GM19463 (cell line): ENCODE data around the gene SETX.
"Not testable (repeated sequence)": the region's sequence is repeated elsewhere in the genome, so short reads cannot be mapped to it uniquely, and the experiment has no call there.

ENCODE experiments used
- ATAC-seq: cut with Tn5 transposase; IDR thresholded peaks from one replicate; pipeline ENCODE4 v1.9.1; 2021; ENCODE audit warnings: mild to moderate bottlenecking, moderate library complexity; ENCODE audit not compliant: unreplicated experiment

SETX gene, protein sequence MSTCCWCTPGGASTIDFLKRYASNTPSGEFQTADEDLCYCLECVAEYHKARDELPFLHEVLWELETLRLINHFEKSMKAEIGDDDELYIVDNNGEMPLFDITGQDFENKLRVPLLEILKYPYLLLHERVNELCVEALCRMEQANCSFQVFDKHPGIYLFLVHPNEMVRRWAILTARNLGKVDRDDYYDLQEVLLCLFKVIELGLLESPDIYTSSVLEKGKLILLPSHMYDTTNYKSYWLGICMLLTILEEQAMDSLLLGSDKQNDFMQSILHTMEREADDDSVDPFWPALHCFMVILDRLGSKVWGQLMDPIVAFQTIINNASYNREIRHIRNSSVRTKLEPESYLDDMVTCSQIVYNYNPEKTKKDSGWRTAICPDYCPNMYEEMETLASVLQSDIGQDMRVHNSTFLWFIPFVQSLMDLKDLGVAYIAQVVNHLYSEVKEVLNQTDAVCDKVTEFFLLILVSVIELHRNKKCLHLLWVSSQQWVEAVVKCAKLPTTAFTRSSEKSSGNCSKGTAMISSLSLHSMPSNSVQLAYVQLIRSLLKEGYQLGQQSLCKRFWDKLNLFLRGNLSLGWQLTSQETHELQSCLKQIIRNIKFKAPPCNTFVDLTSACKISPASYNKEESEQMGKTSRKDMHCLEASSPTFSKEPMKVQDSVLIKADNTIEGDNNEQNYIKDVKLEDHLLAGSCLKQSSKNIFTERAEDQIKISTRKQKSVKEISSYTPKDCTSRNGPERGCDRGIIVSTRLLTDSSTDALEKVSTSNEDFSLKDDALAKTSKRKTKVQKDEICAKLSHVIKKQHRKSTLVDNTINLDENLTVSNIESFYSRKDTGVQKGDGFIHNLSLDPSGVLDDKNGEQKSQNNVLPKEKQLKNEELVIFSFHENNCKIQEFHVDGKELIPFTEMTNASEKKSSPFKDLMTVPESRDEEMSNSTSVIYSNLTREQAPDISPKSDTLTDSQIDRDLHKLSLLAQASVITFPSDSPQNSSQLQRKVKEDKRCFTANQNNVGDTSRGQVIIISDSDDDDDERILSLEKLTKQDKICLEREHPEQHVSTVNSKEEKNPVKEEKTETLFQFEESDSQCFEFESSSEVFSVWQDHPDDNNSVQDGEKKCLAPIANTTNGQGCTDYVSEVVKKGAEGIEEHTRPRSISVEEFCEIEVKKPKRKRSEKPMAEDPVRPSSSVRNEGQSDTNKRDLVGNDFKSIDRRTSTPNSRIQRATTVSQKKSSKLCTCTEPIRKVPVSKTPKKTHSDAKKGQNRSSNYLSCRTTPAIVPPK (N-terminal part only)

DNA sequence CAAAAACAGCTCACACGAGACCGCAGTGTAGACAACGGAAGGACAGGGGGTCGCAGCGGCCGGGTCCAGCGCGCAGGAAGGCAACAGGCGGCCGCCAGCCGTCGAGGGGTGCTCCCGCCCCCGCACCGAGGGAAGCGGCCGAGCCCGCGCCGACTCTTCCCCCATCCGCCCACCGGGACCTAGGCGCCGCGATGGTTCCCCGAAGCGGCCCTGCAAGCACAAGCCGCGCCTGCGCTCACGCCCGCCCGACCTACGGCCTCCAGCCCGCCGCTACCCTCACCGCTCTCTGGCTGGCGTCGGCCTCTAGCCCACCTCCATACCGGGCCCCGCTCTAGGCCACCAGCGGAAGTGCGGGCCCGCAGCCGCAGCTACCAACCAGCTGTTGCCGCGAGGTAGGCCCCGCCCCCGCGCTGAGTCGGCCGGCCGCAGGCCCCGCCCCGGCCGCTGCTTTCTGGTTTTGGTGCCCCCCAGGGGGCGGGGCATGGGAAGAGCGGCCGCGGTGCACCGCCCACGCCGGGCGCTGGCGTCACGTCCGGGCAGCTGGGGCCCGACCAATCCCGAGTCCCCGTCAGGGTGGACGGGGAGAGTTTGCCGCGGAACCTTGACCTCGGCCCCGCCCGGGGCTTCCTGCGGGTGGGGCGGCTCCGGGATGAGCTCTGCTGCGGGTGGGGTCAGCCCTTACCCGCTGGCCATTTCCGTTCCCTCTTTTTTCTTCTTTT is at the start of gene SETX:
TSS of gene SETX (minus strand) at position 350 of the 719 bp plus-strand sequence. CDS start 5,558 bp downstream, outside the sequence.
- ATAC-seq: peak; percentile 87

DNA sequence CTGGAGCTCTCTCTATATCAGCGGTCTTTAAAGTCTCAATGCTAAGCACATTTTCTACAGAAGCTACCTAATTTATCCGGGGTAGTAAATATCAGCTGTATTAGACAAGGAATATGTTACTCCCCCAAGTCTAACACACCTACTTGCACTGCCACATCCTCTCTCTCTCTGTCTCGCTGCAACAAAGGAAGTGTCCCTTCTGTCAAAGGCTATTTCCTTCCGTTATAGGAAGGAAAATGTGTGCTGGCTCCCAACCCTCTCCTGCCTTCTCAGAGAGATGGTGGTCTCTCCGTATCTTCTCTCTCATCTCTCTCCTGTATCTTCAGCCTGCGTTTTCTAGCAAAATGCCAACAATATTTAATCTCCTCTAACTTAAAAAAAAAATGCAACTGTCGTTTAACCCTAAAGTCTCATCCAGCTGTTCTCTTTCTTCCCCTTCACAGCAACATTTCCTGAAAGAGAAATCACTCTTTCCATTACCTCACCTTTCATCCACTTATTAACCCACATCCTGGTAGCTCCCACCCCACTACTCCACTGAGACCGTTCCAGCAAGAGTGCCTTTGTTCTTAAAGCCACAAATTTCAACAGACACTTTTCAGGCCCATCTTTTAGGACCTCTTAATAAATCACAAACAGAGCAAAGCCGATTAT is 49.6 kb upstream of the SETX start:
- no peak for ATAC-seq

DNA sequence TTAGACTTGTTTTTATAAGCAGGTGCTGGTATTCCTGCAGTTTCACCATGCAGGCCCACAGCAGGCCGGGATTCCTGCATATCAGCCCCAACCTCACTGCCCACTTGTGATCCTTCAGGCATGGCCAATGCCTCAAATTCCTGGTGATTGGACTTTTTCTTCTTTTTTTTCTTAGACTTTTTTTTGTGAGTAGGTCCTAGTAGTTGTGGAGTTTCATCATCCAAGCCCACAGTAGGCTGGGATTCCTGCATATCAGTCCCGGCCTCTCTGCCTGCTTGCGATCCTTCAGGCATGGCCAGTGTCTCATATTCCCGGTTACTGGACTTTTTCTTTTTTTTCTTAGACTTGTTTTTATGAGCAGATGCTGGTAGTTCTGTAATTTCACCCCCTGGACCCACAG is 47.0 kb upstream of the SETX start:
- no peak for ATAC-seq

DNA sequence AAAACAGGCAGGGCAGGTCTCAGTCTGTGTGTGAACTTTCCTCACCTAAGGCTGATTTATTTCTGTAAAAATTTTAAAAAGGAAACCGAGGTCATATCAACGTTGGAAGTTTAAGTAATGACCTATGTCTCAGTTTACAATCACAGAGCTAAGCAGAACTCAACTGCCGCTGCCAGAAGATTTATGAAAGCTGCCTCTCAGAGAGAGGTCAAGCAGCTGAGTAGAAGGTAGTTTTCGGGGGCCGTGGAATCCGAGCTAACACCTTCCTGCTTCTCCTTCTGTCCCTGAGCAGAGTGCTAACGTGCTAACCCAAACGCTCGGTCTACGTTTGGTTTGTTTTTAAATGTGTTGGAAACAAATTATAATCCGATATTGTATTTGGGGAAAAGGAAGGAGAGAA is 40.8 kb upstream of the SETX start:
- no peak for ATAC-seq

DNA sequence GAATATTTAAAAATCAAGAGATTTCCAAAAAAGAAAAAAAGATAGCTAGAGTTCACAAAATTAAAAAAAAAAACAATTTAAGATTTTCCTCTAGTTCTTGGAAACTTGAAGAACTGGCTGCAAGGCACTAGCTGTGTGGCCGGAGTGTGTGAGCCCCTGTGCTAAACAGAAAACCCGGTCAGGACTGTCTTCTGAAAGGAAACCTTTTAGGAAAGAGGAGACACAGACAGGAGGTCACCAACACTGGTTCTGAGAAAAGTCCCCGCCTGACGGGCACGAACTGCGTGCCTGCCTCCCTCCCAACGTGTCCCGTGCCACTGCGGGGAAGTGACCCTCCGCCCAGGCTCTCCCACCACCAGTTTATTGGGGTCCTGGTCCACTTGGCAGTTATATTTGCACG is 36.7 kb upstream of the SETX start:
- ATAC-seq: no peak

DNA sequence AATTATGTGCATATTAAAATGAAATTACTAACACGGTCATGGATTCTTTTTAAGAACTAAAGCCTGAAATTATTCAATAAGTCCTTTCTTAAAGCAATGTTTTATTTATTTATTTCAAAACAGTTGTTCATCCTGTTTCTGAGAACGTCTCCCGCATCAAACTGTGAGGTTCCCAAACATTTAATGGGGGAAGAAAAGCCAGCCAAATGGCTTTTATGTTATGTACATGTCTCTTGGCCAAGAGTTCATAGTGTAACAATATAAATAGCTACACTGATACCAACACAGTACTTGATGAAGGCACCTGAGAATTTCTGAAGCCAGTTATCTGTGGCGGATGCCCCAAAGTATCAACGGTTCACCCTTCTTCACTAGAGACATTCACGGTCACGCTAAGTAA is 36.2 kb upstream of the SETX start:
- no peak for ATAC-seq

DNA sequence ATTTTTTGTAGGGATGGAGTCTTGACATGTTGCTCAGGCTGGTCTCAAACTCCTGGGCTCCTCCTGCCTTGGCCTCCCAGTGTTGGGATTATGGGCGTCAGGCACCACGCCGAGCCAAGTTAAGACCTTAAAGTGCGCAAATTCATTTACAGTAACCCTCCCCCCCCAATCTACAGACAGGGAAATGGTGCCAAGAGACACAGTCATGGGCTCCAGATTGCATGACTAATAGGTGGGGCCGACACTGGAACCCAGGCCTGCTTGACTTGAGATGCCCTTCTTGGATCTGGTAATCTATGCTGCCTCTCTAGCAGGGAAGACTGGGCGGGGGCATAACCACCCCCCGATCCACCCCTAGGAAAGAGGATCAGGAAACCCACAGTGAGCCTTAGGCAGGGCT is 32.3 kb upstream of the SETX start:
- no peak for ATAC-seq

DNA sequence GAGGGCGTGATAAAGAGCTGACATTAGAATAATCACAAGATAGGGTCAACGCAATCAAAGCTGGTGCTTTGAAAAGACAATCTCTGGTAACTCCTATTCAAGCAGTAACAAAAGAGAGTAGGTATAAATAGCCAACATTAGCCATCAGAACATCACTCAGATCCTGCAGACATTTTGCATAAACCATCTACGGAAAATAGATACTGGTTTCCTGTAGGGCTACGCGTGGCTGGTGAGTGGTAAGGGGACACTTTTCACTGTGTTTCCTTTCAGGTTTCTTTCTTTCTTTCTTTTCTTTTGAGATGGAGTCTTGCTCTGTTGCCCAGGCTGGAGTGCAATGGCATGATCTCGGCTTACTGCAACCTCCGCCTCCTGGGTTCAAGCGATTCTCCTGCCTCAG is 29.6 kb upstream of the SETX start:
- ATAC-seq: peak; percentile 38

DNA sequence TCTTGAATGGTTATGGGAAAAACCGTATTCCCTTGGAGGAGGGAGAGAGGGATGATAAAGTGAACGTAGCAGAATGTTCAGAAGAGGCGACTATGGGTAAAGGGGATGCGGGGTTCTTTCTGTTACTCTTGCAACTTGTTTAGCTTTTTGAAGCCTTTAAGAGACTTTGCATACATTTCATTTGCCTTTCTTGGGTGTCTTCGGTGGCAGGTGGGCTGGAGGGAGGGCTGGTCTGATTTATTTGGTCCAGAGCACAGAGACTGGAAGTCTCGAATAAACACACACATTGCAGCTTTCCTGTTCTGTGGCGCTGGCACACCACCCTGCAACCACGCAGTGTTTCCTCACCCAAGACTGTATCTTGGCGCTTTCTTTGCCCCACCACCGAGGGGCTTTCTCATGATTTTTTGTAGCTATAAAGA is 28.7 kb upstream of the SETX start:
- ATAC-seq: no peak

DNA sequence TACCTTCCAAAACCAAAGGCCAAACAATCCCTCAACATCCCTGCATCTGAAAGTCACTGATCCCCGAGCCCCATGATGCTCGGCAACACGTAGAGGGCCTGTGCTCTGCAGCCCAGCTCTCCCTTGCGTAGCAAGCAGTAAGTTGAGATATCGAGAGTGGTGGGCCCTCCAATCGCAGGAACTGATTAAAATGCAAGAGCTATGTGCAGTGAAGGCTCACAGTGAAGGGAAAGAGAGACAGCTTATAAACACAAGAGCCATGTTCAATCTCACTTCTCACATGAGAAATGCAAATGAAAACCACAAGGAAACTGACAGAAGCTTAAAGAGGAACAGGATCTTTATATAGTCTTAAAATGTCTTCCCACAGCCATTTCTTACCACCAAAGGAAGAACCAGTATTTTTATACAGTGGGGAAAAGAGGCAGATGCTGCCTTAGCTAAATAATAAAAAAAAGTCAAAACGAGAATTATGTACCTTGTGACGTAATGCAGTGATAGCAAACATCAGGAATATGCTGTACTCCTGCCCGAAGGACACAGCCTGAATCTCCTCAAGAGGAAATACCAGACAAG is 27.3 kb upstream of the SETX start:
- peak; percentile 74 for ATAC-seq

DNA sequence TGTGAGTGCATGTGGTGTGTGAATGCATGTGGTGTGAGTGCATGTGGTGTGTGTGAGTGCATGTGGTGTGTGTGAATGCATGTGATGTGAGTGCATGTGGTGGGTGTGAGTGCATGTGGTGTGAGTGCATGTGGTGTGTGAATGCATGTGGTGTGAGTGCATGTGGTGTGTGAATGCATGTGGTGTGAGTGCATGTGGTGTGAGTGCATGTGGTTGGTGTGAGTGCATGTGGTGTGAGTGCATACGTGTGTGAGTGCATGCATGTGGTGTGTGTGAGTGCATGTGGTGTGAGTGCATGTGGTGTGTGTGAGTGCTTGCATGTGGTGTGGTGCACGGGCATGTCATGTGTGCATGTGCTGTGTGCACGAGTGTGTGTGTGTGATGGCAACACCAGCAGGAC is 23.6 kb upstream of the SETX start:
- ATAC-seq: not testable (repeated sequence)

DNA sequence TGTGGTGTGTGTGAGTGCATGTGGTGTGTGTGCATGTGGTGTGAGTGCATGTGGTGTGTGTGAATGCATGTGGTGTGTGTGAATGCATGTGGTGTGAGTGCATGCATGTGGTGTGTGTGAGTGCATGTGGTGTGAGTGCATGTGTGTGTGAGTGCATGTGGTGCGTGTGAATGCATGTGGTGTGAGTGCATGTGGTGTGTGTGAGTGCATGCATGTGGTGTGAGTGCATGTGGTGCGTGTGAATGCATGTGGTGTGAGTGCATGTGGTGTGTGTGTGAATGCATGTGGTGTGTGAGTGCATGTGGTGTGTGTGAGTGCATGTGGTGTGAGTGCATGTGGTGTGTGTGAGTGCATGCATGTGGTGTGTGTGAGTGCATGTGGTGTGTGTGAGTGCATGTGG is 23.0 kb upstream of the SETX start:
- not testable (repeated sequence) for ATAC-seq

DNA sequence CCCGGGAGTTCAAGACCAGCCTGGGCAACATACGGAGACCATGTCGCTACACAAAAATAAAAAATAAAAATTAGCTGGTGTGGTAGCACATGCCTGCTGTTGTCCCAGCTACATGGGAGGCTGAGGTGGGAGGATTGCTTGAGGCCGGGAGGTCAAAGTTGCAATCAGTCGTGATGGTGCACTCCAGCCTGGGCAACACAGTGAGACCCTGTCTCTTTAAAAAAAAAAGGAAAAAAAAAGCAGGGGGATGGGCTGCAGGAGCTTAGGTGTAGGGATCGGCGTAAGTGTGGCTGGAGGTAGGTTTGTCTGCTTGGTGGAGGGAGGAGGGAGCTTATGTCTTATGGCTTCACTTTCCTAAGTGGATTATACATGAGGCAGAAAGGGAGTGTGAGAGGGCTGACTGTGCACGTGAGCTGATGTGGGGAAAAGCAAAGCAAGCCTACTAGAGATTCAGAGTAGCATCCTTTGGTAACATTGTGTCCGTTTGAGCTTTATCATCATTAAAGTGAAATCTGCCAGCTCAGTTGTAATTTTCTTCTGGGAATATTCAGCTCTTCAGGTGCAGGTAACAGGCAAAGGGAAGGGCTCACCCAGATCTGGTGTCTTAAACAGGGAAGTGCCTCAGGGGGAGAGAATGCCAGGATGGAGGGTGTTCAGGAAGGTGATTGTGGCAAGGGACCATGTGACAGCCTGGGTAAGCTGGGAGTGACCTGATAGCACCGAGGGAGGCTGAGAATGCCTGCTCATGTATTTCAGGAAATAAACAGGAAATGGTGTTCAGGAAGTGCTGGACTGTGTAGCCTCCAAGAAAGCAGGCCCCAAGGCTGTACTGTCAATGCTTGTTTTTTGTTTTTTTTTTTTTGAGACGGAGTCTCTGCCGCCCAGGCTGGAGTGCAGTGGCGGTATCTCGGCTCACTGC is 17.6 kb upstream of the SETX start:
- ATAC-seq: no peak

DNA sequence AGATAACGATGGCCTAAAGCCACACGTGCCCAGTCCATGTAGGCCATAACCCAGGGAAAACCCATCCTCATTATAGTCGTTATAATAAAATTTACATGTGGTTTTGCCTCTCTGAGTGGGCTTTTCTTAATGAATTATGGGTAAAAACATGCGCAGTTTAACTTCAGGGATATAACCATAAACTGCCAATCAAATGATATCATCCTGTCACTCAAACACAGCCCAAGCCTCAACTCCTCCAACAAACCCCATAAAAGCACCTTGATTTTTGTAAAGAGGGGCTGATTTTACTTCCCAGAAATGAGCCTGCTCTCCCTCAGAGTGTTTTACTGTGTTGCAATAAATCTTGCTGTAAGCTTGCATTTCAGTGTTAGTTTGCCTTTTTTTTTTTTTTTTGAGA is 15.8 kb upstream of the SETX start:
- no peak for ATAC-seq

DNA sequence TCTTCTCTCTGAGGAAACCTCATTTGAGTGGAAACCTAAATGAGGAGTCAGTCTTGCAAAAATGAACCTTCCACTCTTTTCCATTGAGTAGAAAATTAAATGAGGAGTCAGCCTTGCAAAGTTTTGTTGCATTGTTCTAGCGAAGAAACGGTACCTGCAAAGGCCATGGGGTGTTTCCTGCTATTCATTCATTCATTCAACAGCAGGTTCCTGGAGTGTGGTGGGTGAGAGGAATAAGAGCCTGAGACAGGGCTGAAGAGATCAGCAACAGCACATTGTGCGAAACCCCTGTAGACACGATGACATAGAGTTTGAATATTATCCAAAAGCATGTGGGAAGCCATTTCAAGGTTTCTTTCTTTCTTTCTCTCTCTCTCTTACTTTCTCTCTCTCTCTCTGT is 14.6 kb upstream of the SETX start:
- ATAC-seq: no peak

DNA sequence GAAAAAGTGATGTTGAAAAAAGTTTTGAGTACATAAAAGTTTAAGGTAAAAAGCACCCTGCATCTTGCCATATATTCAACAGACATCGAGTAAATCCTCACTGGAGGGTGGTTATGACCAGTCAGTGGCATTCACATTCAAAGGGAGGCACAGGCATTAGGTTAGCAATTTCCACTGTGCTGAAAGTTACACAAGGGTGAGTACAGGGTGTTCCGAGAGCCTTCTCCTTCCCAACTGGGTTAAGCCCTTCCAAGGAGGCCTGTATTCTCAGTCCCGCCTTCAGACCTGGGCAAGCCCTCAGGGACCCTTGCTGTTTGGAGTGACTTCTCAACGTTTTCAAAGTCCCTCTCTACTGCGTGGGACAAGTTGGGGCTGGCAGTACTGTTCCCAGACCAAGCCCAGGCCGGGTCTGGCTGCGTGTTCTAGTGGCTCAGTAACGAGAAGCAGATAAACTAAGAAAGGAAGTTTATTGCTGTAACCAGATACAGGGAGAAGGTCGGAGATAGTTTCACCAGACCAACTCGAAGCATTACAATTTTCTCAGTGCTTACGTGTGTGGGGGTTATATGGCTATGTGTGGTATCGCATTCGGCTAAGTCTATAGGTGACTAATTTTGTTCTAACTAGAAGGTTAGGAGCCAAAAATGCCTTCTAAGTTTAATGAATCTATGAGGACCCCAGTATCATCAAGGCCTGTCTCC is 13.0 kb upstream of the SETX start:
- no peak for ATAC-seq

DNA sequence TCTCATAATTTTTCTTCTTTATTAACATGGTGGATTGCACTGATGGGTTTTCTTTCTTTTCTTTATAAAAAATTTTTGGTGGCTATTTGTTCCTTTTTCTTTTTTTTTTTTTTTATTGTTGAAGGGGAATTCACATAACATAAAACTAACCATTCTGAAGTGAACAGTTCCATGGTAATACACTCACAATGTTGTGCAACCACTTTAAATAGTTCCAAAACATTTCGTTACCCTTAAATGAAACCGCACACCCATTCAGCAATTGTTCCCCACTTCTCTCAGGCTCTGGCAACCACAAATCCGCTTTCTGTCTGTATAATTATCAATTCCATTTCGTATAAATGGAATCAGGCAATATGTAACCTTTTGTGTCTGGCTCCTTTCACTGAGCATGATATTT is 11.7 kb upstream of the SETX start:
- no peak for ATAC-seq

DNA sequence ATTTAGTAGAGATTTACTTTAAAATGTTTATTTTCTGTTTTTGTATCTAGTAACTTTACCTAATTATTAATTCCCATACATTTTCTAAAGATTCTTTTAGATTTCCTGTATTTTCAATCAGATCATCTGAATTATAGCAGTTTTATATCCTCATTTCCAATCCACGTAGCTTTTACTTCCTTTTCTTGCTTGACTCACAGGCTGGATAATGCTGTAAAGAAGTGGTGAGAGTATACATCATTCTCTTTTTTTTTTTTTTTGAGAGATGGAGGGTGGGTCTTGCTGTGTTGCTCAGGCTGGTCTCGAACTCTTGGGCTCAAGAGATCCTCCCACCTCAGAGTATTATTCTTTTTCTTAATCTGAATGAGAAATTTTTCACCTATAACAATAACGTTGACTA is 11.2 kb upstream of the SETX start:
- no peak for ATAC-seq
